ENCODE results near the gene DCST1. TPM values are rescaled to one million over a fixed set of nuclear protein-coding genes. Genes with fewer than 3 reads are reported as not detected.

The DCST1 gene
- total and polyA plus RNA-seq, 2 of the 13 experiments (the other 11 are each of a cell fraction or from before 2014, with no cell fraction given): 0.04 TPM; not detected in 1

GRCh38 chr1:155038602-155039307 lies 5.1 kb downstream of the DCST1 start (continued):
- TF ChIP-seq ZNF407 (CRISPR knock-in tag; IDR thresholded peaks at IDR 0.05; ENCODE audit: not compliant biosample characterization): no peak
- TF ChIP-seq ZNF691 (CRISPR knock-in tag; IDR thresholded peaks at IDR 0.05; ENCODE audit: borderline replicate concordance, low read depth): no peak
- no peak for TF ChIP-seq GFI1 (CRISPR knock-in tag; IDR thresholded peaks at IDR 0.05; ENCODE audit: borderline replicate concordance)
- TF ChIP-seq ZNF263 (CRISPR knock-in tag; IDR thresholded peaks at IDR 0.05): no peak
- no peak for TF ChIP-seq SIN3A (IDR thresholded peaks at IDR 0.05; ENCODE audit: borderline replicate concordance, low read depth, low read length)
- no peak for TF ChIP-seq TBP (CRISPR knock-in tag; IDR thresholded peaks at IDR 0.05)
- TF ChIP-seq ZNF18 (CRISPR knock-in tag; IDR thresholded peaks at IDR 0.05; ENCODE audit: insufficient replicate concordance): no peak
